MG63 (cell line): ENCODE data around the gene KIR2DL3. TPM values are rescaled to one million over a fixed set of nuclear protein-coding genes. Genes with fewer than 3 reads are reported as not detected.
"Not testable (repeated sequence)": the region's sequence is repeated elsewhere in the genome, so short reads cannot be mapped to it uniquely, and the experiment has no call there.

ENCODE experiments used
- DNase-seq: peaks from one replicate; pipeline ENCODE4 v3.0.0-alpha.2; 2020
- H3K27me3 ChIP-seq: fragments of 250-450 bp; sonication (Bioruptor Pico); 2 replicates; pipeline ENCODE4 v1.5.1; 2020; ENCODE audit warnings: mild to moderate bottlenecking, moderate library complexity
- H3K36me3 ChIP-seq: fragments of 250-450 bp; sonication (Bioruptor Pico); 2 replicates; pipeline ENCODE4 v1.5.1; 2020; ENCODE audit warnings: mild to moderate bottlenecking, moderate library complexity
- H3K4me3 ChIP-seq: fragments of 250-450 bp; sonication (Bioruptor Pico); 2 replicates; pipeline ENCODE4 v1.5.1; 2020; ENCODE audit warnings: mild to moderate bottlenecking, moderate library complexity
- H3K9me3 ChIP-seq: fragments of 250-450 bp; sonication (Bioruptor Pico); 2 replicates; pipeline ENCODE4 v1.5.1; 2020; ENCODE audit warnings: mild to moderate bottlenecking, moderate library complexity
- total RNA-seq: library from RNA; depleted of rRNA; stranded (reverse); fragments of >200 nt; shearing (Covaris generic); gene quantifications from 2 replicates; pipeline ENCODE4 v1.2.3, GENCODE V29; 2014; ENCODE audit warnings: low replicate concordance; rRNA removed

Gene KIR2DL3
- total RNA-seq: not detected in 2 replicates

- H3K36me3 ChIP-seq, H3K9me3 ChIP-seq, DNase-seq, H3K4me3 ChIP-seq, H3K27me3 ChIP-seq: not testable (repeated sequence)
Observed at GRCh38 chr19:54738306-54738705, at the start of gene KIR2DL3. TSS of gene KIR2DL3 (plus strand) at chr19:54738513. CDS start at chr19:54738546, 33 bp downstream.

GRCh38 chr19:54691582-54692297 is 46.6 kb upstream of the KIR2DL3 start:
- Histone ChIP-seq H3K27me3 (peaks cover 7% of the 10 kb centered on the region), H3K4me3 (no peak overlapping the region), H3K36me3 (no peaks in the 10 kb centered on the region), H3K9me3 (peaks cover 4% of the 10 kb centered on the region; the same call in 1 of the 2 replicates)
- DNase-seq: no peak

GRCh38 chr19:54692298-54692615 is 46.1 kb upstream of the KIR2DL3 start:
- Histone ChIP-seq H3K36me3 (no peaks in the 10 kb centered on the region), H3K27me3 (peaks cover 7% of the 10 kb centered on the region), H3K4me3 (no peak overlapping the region), H3K9me3 (peaks cover 4% of the 10 kb centered on the region; the same call in 1 of the 2 replicates)
- DNase-seq: no peak

DNA sequence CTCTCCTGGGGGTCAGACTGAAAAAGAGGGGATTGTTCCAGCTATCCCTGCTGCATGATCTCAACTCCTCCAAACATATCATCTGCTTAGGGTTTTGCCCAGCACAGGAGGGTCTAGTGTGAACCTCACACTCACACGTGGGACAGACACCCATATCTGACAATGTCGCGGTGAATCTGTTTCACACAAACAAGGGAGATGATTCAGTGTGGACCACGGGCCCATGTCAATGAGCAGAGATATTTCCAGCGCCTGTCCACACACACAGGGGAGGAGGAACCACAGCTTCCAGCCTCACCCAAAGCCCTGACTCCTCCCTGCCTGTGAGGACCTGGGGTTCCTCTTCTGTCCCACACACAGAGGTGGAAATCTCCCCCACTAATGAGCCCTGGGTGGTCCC is 43.7 kb upstream of the KIR2DL3 start:
- no peaks in the 10 kb centered on the region for H3K36me3 ChIP-seq
- H3K27me3 ChIP-seq: no peaks in the 10 kb centered on the region; the same call in 1 of the 2 replicates
- DNase-seq: no peak
- H3K4me3 ChIP-seq: no peak overlapping the region
- peaks cover 4% of the 10 kb centered on the region; the same call in 1 of the 2 replicates for H3K9me3 ChIP-seq

- Histone ChIP-seq H3K9me3 (peaks cover 4% of the 10 kb centered on the region; the same call in 1 of the 2 replicates), H3K27me3 (peaks cover 1% of the 10 kb centered on the region), H3K4me3 (no peak overlapping the region), H3K36me3 (no peaks in the 10 kb centered on the region)
- no peak for DNase-seq
Observed at GRCh38 chr19:54696117-54696548, 42.2 kb upstream of the KIR2DL3 start.

GRCh38 chr19:54696766-54697165 is 41.5 kb upstream of the KIR2DL3 start:
- peaks cover 6% of the 10 kb centered on the region for H3K27me3 ChIP-seq
- H3K4me3 ChIP-seq: no peak overlapping the region
- DNase-seq: no peak
- H3K36me3 ChIP-seq: no peaks in the 10 kb centered on the region
- peaks cover 4% of the 10 kb centered on the region; the same call in 1 of the 2 replicates for H3K9me3 ChIP-seq

DNA sequence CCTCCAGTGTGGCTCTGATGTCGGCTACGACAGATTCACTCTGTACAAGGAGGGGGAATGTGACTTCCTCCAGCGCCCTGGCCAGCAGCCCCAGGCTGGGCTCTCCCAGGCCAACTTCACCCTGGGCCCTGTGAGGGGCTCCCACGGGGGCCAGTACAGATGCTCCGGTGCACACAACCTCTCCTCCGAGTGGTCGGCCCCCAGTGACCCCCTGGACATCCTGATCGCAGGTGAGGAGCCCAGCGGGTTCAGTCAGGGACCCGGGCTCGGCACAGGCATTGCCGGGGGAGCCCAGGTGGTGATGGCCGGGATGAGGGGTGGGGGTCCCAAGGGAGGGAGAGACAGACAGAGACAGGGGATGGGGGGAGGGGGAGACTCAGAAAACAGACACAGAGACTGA is 40.6 kb upstream of the KIR2DL3 start:
- H3K9me3 ChIP-seq, H3K4me3 ChIP-seq, DNase-seq, H3K27me3 ChIP-seq, H3K36me3 ChIP-seq: not testable (repeated sequence)

DNA sequence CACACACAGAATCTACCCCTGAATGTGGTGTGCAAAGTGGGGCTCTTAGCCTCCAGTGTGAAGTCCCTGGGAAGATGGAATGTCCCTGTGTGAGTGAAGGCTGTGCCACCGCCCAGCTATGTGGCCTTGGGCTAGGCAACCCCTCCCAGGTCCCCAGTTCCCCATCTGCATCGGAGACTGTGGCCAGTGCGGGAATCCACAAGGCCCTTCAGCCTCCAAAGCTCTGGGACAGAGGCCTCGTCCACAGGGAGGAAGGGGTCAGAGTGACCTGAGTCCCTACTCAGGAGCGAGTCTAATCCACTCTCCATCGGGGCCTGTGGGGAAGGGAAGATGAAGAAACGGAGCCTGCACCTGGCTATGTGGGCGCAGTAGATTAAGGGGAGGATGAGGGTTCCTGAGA is 33.4 kb upstream of the KIR2DL3 start:
- Histone ChIP-seq H3K4me3 (no peak overlapping the region), H3K9me3 (no peaks in the 10 kb centered on the region), H3K36me3 (no peaks in the 10 kb centered on the region), H3K27me3 (peaks cover 6% of the 10 kb centered on the region)
- no peak for DNase-seq

DNA sequence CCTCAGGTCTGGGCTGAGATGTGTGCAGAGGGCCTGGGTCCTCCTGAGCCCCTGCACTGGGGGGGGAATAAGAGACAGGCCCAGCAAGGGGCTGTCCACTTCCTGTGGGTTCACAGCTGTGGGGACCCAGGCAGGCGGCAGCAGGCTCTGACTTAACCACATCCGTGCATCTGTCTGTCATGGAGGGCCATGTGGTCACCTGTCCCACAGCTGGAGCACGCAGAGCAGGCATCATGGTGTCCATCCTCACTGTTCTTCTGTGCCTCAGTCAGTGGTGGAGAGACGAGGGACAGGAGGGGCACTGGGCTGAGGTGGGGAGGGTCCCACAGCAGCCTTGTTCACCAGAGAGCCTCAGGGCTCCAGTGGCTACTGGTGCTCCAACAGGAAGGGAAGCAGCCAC is 30.4 kb upstream of the KIR2DL3 start:
- Histone ChIP-seq H3K4me3 (no peak overlapping the region), H3K36me3 (no peaks in the 10 kb centered on the region), H3K27me3 (no peaks in the 10 kb centered on the region), H3K9me3 (no peaks in the 10 kb centered on the region)
- DNase-seq: no peak

DNA sequence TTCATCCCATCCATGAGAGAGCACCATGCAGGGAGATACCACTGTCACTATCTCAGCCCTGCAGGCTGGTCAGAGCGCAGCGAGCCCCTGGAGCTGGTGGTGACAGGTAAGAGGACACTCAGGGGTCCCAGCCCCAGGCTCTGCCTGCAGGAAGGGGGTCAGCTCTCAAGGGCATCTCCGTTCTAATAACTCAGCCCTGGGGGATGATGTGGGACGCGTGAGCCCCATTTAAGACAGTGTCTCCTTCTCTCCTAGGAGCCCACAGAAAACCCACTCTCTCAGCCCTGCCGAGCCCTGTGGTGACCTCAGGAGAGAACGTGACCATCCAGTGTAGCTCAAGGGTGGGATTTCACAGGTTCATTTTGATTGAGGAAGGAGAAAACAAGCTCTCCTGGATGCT is 29.5 kb upstream of the KIR2DL3 start:
- Histone ChIP-seq H3K9me3 (no peaks in the 10 kb centered on the region; the same call in 1 of the 2 replicates), H3K27me3 (no peaks in the 10 kb centered on the region), H3K4me3 (no peak overlapping the region), H3K36me3 (no peaks in the 10 kb centered on the region)
- DNase-seq: no peak

GRCh38 chr19:54709212-54709948 is 28.9 kb upstream of the KIR2DL3 start:
- Histone ChIP-seq H3K9me3 (no peaks in the 10 kb centered on the region; the same call in 1 of the 2 replicates), H3K36me3 (no peaks in the 10 kb centered on the region), H3K4me3 (no peak overlapping the region), H3K27me3 (no peaks in the 10 kb centered on the region)
- DNase-seq: no peak

- not testable (repeated sequence) for H3K4me3 ChIP-seq, H3K9me3 ChIP-seq, H3K36me3 ChIP-seq, DNase-seq, H3K27me3 ChIP-seq
Observed at GRCh38 chr19:54709956-54710355, 28.4 kb upstream of the KIR2DL3 start.

- Histone ChIP-seq H3K27me3 (no peaks in the 10 kb centered on the region), H3K9me3 (peaks cover 36% of the 10 kb centered on the region)
- no peak for DNase-seq
Observed at GRCh38 chr19:54724142-54724541, 14.2 kb upstream of the KIR2DL3 start, which contains the start of gene KIR3DL3. TSS of gene KIR3DL3 (plus strand) at chr19:54724442. CDS start at chr19:54724497, 55 bp downstream.

GRCh38 chr19:54724644-54725043 is 13.7 kb upstream of the KIR2DL3 start:
- Histone ChIP-seq H3K36me3 (no peaks in the 10 kb centered on the region), H3K9me3 (peaks cover 31% of the 10 kb centered on the region), H3K4me3 (no peak overlapping the region), H3K27me3 (no peaks in the 10 kb centered on the region)
- no peak for DNase-seq

More at GRCh38 chr19:54724142-54724541, 14.2 kb upstream of the KIR2DL3 start, which contains the start of gene KIR3DL3:
- Histone ChIP-seq H3K4me3 (no peak within 1 kb of the TSS), H3K36me3 (no peaks in the 10 kb centered on the region)

- DNase-seq: no peak
Observed at GRCh38 chr19:54725321-54725720, 13.0 kb upstream of the KIR2DL3 start.

GRCh38 chr19:54727562-54727961 is 10.8 kb upstream of the KIR2DL3 start:
- no peak for DNase-seq
- Histone ChIP-seq H3K27me3 (no peaks in the 10 kb centered on the region), H3K4me3 (no peak overlapping the region), H3K9me3 (peaks cover 6% of the 10 kb centered on the region), H3K36me3 (no peaks in the 10 kb centered on the region)

More at GRCh38 chr19:54725321-54725720, 13.0 kb upstream of the KIR2DL3 start:
- Histone ChIP-seq H3K27me3 (no peaks in the 10 kb centered on the region), H3K9me3 (peaks cover 26% of the 10 kb centered on the region), H3K36me3 (no peaks in the 10 kb centered on the region), H3K4me3 (no peak overlapping the region)

DNA sequence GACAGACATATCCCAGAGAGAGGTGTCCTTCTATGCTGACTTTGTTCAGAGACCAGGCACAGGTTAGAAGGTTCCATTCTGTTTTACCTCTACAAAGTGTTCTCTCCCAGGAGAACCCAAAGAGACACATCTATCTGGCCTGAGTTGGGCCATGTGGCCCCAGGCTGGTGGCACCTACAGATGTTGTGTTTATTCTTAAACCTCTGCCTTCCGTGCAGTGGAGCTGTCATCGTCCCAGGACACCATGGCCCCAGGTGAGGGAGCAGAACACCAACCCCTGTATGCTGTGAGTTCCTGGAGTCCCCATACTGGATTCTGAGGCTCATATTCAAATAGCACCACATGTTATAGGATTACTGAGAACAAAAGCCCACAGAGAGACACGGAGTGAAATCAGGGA is 10.1 kb upstream of the KIR2DL3 start:
- H3K4me3 ChIP-seq: no peak overlapping the region
- DNase-seq: no peak
- peaks cover 6% of the 10 kb centered on the region; the same call in 1 of the 2 replicates for H3K9me3 ChIP-seq

More for the DNA sequence above, 10.1 kb upstream of the KIR2DL3 start:
- no peaks in the 10 kb centered on the region for H3K36me3 ChIP-seq
- no peaks in the 10 kb centered on the region for H3K27me3 ChIP-seq
